ENCODE results near the gene SYCN.
A peak's percentile ranks its signal among the peaks of the same experiment; 100 is the strongest.

The SYCN gene

GRCh38 chr19:39196320-39196719 is 7.7 kb downstream of the SYCN start:
- H3K9ac ChIP-seq (ENCODE audit: low read length in 5 of 5): no peak overlapping the region
- H3K4me3 ChIP-seq (ENCODE audit: low read depth in 1 of 5, low read length in 5 of 5): no peak overlapping the region
- H3K27ac ChIP-seq (ENCODE audit: low read depth, low read length): no peak overlapping the region
- no peaks in the 10 kb centered on the region for H3K36me3 ChIP-seq (ENCODE audit: control insufficient read depth in 5 of 5, insufficient read depth in 5 of 5, low read length in 5 of 5)
- H3K27me3 ChIP-seq (ENCODE audit: control insufficient read depth in 5 of 5, insufficient read depth in 4 of 5, low read length in 5 of 5): peaks cover 32 to 58% (median 52%) of the 10 kb centered on the region in 5 donors
- H3K9me3 ChIP-seq (ENCODE audit: control insufficient read depth in 5 of 5, low read length in 5 of 5): no peaks in the 10 kb centered on the region
- peaks cover 0 to 11% (median 3%) of the 10 kb centered on the region in 5 donors for H3K4me1 ChIP-seq (ENCODE audit: control insufficient read depth in 5 of 5, insufficient read depth in 5 of 5, low read length in 5 of 5)

- no peak overlapping the region for H3K4me3 ChIP-seq (ENCODE audit: low read depth in 1 of 5, low read length in 5 of 5)
- peaks cover 29 to 54% (median 48%) of the 10 kb centered on the region in 5 donors for H3K27me3 ChIP-seq (ENCODE audit: control insufficient read depth in 5 of 5, insufficient read depth in 4 of 5, low read length in 5 of 5)
- H3K4me1 ChIP-seq (ENCODE audit: control insufficient read depth in 5 of 5, insufficient read depth in 5 of 5, low read length in 5 of 5): peaks cover 0 to 11% (median 3%) of the 10 kb centered on the region in 5 donors
- no peaks in the 10 kb centered on the region for H3K36me3 ChIP-seq (ENCODE audit: control insufficient read depth in 5 of 5, insufficient read depth in 5 of 5, low read length in 5 of 5)
- no peak overlapping the region for H3K27ac ChIP-seq (ENCODE audit: low read depth, low read length)
- no peaks in the 10 kb centered on the region for H3K9me3 ChIP-seq (ENCODE audit: control insufficient read depth in 5 of 5, low read length in 5 of 5)
- no peak overlapping the region for H3K9ac ChIP-seq (ENCODE audit: low read length in 5 of 5)
Observed at GRCh38 chr19:39195755-39196154, 8.3 kb downstream of the SYCN start.

- H3K4me3 ChIP-seq (ENCODE audit: low read depth in 1 of 5, low read length in 5 of 5): no peak overlapping the region
- no peaks in the 10 kb centered on the region for H3K36me3 ChIP-seq (ENCODE audit: control insufficient read depth in 5 of 5, insufficient read depth in 5 of 5, low read length in 5 of 5)
- H3K9ac ChIP-seq (ENCODE audit: low read length in 5 of 5): no peak overlapping the region
- H3K27ac ChIP-seq (ENCODE audit: low read depth, low read length): no peak overlapping the region
- H3K9me3 ChIP-seq (ENCODE audit: control insufficient read depth in 5 of 5, low read length in 5 of 5): no peaks in the 10 kb centered on the region
- peaks cover 0 to 11% (median 3%) of the 10 kb centered on the region in 5 donors for H3K4me1 ChIP-seq (ENCODE audit: control insufficient read depth in 5 of 5, insufficient read depth in 5 of 5, low read length in 5 of 5)
- H3K27me3 ChIP-seq (ENCODE audit: control insufficient read depth in 5 of 5, insufficient read depth in 4 of 5, low read length in 5 of 5): peaks cover 24 to 47% (median 43%) of the 10 kb centered on the region in 5 donors
Observed at GRCh38 chr19:39194832-39195542, 9.1 kb downstream of the SYCN start.

GRCh38 chr19:39193803-39194202 is 10.3 kb downstream of the SYCN start:
- Histone ChIP-seq H3K27ac (ENCODE audit: low read depth, low read length) (no peak overlapping the region), H3K27me3 (ENCODE audit: control insufficient read depth in 5 of 5, insufficient read depth in 4 of 5, low read length in 5 of 5) (peaks cover 23 to 41% (median 40%) of the 10 kb centered on the region in 5 donors), H3K4me3 (ENCODE audit: low read depth in 1 of 5, low read length in 5 of 5) (no peak overlapping the region), H3K9ac (ENCODE audit: low read length in 5 of 5) (peak overlapping the region in 1 of 5 donors; percentile 14), H3K9me3 (ENCODE audit: control insufficient read depth in 5 of 5, low read length in 5 of 5) (no peaks in the 10 kb centered on the region), H3K4me1 (ENCODE audit: control insufficient read depth in 5 of 5, insufficient read depth in 5 of 5, low read length in 5 of 5) (peaks cover 0 to 11% (median 3%) of the 10 kb centered on the region in 5 donors), H3K36me3 (ENCODE audit: control insufficient read depth in 5 of 5, insufficient read depth in 5 of 5, low read length in 5 of 5) (no peaks in the 10 kb centered on the region)

- no peaks in the 10 kb centered on the region for H3K36me3 ChIP-seq (ENCODE audit: control insufficient read depth in 5 of 5, insufficient read depth in 5 of 5, low read length in 5 of 5)
- H3K4me3 ChIP-seq (ENCODE audit: low read depth in 1 of 5, low read length in 5 of 5): no peak overlapping the region
- peaks cover 25 to 36% (median 35%) of the 10 kb centered on the region in 5 donors for H3K27me3 ChIP-seq (ENCODE audit: control insufficient read depth in 5 of 5, insufficient read depth in 4 of 5, low read length in 5 of 5)
- no peak overlapping the region for H3K9ac ChIP-seq (ENCODE audit: low read length in 5 of 5)
- H3K4me1 ChIP-seq (ENCODE audit: control insufficient read depth in 5 of 5, insufficient read depth in 5 of 5, low read length in 5 of 5): peaks cover 0 to 11% (median 3%) of the 10 kb centered on the region in 5 donors
- H3K27ac ChIP-seq (ENCODE audit: low read depth, low read length): no peak overlapping the region
- H3K9me3 ChIP-seq (ENCODE audit: control insufficient read depth in 5 of 5, low read length in 5 of 5): no peaks in the 10 kb centered on the region
Observed at GRCh38 chr19:39192846-39193245, 11.2 kb downstream of the SYCN start.

GRCh38 chr19:39190768-39191167 is 13.3 kb downstream of the SYCN start:
- Histone ChIP-seq H3K9ac (ENCODE audit: low read length in 5 of 5) (no peak overlapping the region), H3K27me3 (ENCODE audit: control insufficient read depth in 5 of 5, insufficient read depth in 4 of 5, low read length in 5 of 5) (peaks cover 12 to 20% (median 18%) of the 10 kb centered on the region in 5 donors), H3K27ac (ENCODE audit: low read depth, low read length) (no peak overlapping the region), H3K4me3 (ENCODE audit: low read depth in 1 of 5, low read length in 5 of 5) (no peak overlapping the region), H3K36me3 (ENCODE audit: control insufficient read depth in 5 of 5, insufficient read depth in 5 of 5, low read length in 5 of 5) (no peaks in the 10 kb centered on the region), H3K9me3 (ENCODE audit: control insufficient read depth in 5 of 5, low read length in 5 of 5) (no peaks in the 10 kb centered on the region), H3K4me1 (ENCODE audit: control insufficient read depth in 5 of 5, insufficient read depth in 5 of 5, low read length in 5 of 5) (no peaks in the 10 kb centered on the region)

GRCh38 chr19:39188960-39189359 is 15.1 kb downstream of the SYCN start:
- no peaks in the 10 kb centered on the region for H3K9me3 ChIP-seq (ENCODE audit: control insufficient read depth in 5 of 5, low read length in 5 of 5)
- no peaks in the 10 kb centered on the region for H3K36me3 ChIP-seq (ENCODE audit: control insufficient read depth in 5 of 5, insufficient read depth in 5 of 5, low read length in 5 of 5)
- H3K9ac ChIP-seq (ENCODE audit: low read length in 5 of 5): no peak overlapping the region
- H3K27me3 ChIP-seq (ENCODE audit: control insufficient read depth in 5 of 5, insufficient read depth in 4 of 5, low read length in 5 of 5): peaks cover 5 to 12% (median 11%) of the 10 kb centered on the region in 5 donors
- no peak overlapping the region for H3K4me3 ChIP-seq (ENCODE audit: low read depth in 1 of 5, low read length in 5 of 5)
- H3K27ac ChIP-seq (ENCODE audit: low read depth, low read length): no peak overlapping the region
- no peaks in the 10 kb centered on the region for H3K4me1 ChIP-seq (ENCODE audit: control insufficient read depth in 5 of 5, insufficient read depth in 5 of 5, low read length in 5 of 5)

GRCh38 chr19:39187552-39187943 is 16.5 kb downstream of the SYCN start:
- no peak overlapping the region for H3K4me3 ChIP-seq (ENCODE audit: low read depth in 1 of 5, low read length in 5 of 5)
- H3K27me3 ChIP-seq (ENCODE audit: control insufficient read depth in 5 of 5, insufficient read depth in 4 of 5, low read length in 5 of 5): peaks cover 4 to 12% (median 9%) of the 10 kb centered on the region in 5 donors
- H3K9me3 ChIP-seq (ENCODE audit: control insufficient read depth in 5 of 5, low read length in 5 of 5): no peaks in the 10 kb centered on the region
- no peaks in the 10 kb centered on the region for H3K36me3 ChIP-seq (ENCODE audit: control insufficient read depth in 5 of 5, insufficient read depth in 5 of 5, low read length in 5 of 5)
- H3K9ac ChIP-seq (ENCODE audit: low read length in 5 of 5): no peak overlapping the region
- no peak overlapping the region for H3K27ac ChIP-seq (ENCODE audit: low read depth, low read length)
- H3K4me1 ChIP-seq (ENCODE audit: control insufficient read depth in 5 of 5, insufficient read depth in 5 of 5, low read length in 5 of 5): no peaks in the 10 kb centered on the region

GRCh38 chr19:39186391-39186790 is 17.7 kb downstream of the SYCN start:
- H3K9me3 ChIP-seq (ENCODE audit: control insufficient read depth in 5 of 5, low read length in 5 of 5): no peaks in the 10 kb centered on the region
- H3K27ac ChIP-seq (ENCODE audit: low read depth, low read length): no peak overlapping the region
- H3K4me3 ChIP-seq (ENCODE audit: low read depth in 1 of 5, low read length in 5 of 5): no peak overlapping the region
- no peaks in the 10 kb centered on the region for H3K36me3 ChIP-seq (ENCODE audit: control insufficient read depth in 5 of 5, insufficient read depth in 5 of 5, low read length in 5 of 5)
- no peak overlapping the region for H3K9ac ChIP-seq (ENCODE audit: low read length in 5 of 5)
- peaks cover 4 to 13% (median 12%) of the 10 kb centered on the region in 5 donors for H3K27me3 ChIP-seq (ENCODE audit: control insufficient read depth in 5 of 5, insufficient read depth in 4 of 5, low read length in 5 of 5)
- no peaks in the 10 kb centered on the region for H3K4me1 ChIP-seq (ENCODE audit: control insufficient read depth in 5 of 5, insufficient read depth in 5 of 5, low read length in 5 of 5)

- H3K9me3 ChIP-seq (ENCODE audit: control insufficient read depth in 5 of 5, low read length in 5 of 5): no peaks in the 10 kb centered on the region
- no peaks in the 10 kb centered on the region for H3K4me1 ChIP-seq (ENCODE audit: control insufficient read depth in 5 of 5, insufficient read depth in 5 of 5, low read length in 5 of 5)
- no peak overlapping the region for H3K4me3 ChIP-seq (ENCODE audit: low read depth in 1 of 5, low read length in 5 of 5)
- H3K27ac ChIP-seq (ENCODE audit: low read depth, low read length): no peak overlapping the region
- H3K9ac ChIP-seq (ENCODE audit: low read length in 5 of 5): no peak overlapping the region
- H3K27me3 ChIP-seq (ENCODE audit: control insufficient read depth in 5 of 5, insufficient read depth in 4 of 5, low read length in 5 of 5): peaks cover 0 to 9% (median 5%) of the 10 kb centered on the region in 5 donors
- peaks cover 0 to 16% (median 11%) of the 10 kb centered on the region in 5 donors for H3K36me3 ChIP-seq (ENCODE audit: control insufficient read depth in 5 of 5, insufficient read depth in 5 of 5, low read length in 5 of 5)
Observed at GRCh38 chr19:39183104-39183503, 21.0 kb downstream of the SYCN start.

Measured in subcutaneous abdominal adipose tissue (tissue), 5 donors.